HepG2 (cell line): ENCODE data around the gene PPP2R5B. TPM values are rescaled to one million over a fixed set of nuclear protein-coding genes. Genes with fewer than 3 reads are reported as not detected.
A peak's percentile ranks its signal among the peaks of the same experiment; 100 is the strongest.

ENCODE experiments used
- ELF3 ChIP-seq: IDR thresholded peaks from 2 replicates; pipeline ENCODE4 v1.6.1; 2016; ENCODE audit warnings: missing genetic modification reagents, missing compliant biosample characterization
- FIP1L1 ChIP-seq: fragments of 200-400 bp; formaldehyde crosslinking; IDR thresholded peaks from 2 replicates; pipeline ENCODE4 v1.6.1; 2018; ENCODE audit warnings: low read depth, mild to moderate bottlenecking, low read length, moderate library complexity, borderline replicate concordance; ENCODE audit not compliant: insufficient read depth
- JDP2 ChIP-seq: sonication (generic); formaldehyde crosslinking; IDR thresholded peaks from 2 replicates; pipeline ENCODE4 v1.8.1; 2022; ENCODE audit warnings: missing genetic modification reagents, borderline replicate concordance
- KDM6A ChIP-seq: IDR thresholded peaks from 2 replicates; pipeline ENCODE4 v1.6.1; 2016; ENCODE audit warnings: low read depth
- KMT2B ChIP-seq: IDR thresholded peaks from 2 replicates; pipeline ENCODE4 v1.6.1; 2016; ENCODE audit warnings: missing genetic modification reagents, missing compliant biosample characterization
- NR2C2 ChIP-seq: sonication (generic); formaldehyde crosslinking; IDR thresholded peaks from 2 replicates; pipeline ENCODE4 v1.4.0; 2020; ENCODE audit warnings: missing genetic modification reagents, mild to moderate bottlenecking, moderate library complexity, borderline replicate concordance
- RARG ChIP-seq: sonication (generic); formaldehyde crosslinking; IDR thresholded peaks from 2 replicates; pipeline ENCODE4 v1.4.0; 2020; ENCODE audit warnings: low read depth, mild to moderate bottlenecking, missing genetic modification reagents
- WIZ ChIP-seq: sonication (generic); formaldehyde crosslinking; IDR thresholded peaks from 2 replicates; pipeline ENCODE4 v1.5.1; 2020; ENCODE audit warnings: mild to moderate bottlenecking, missing genetic modification reagents
- ZC3H4 ChIP-seq: sonication (generic); formaldehyde crosslinking; IDR thresholded peaks from 2 replicates; pipeline ENCODE4 v1.4.0; 2020; ENCODE audit warnings: missing genetic modification reagents, borderline replicate concordance
- ZNF589 ChIP-seq: sonication (generic); formaldehyde crosslinking; conservative IDR thresholded peaks from 2 replicates; pipeline ENCODE4 v1.8.0; 2022; ENCODE audit warnings: mild to moderate bottlenecking, moderate library complexity, missing genetic modification reagents
- ZNF670 ChIP-seq: sonication (generic); formaldehyde crosslinking; IDR thresholded peaks from 2 replicates; pipeline ENCODE4 v1.8.0; 2022; ENCODE audit warnings: mild to moderate bottlenecking, missing genetic modification reagents, borderline replicate concordance
- ZNF879 ChIP-seq: sonication (generic); formaldehyde crosslinking; IDR thresholded peaks from 2 replicates; pipeline ENCODE4 v1.8.1; 2023; ENCODE audit warnings: missing genetic modification reagents
- polyA plus RNA-seq, 8 experiments: library from polyadenylated mRNA; depleted of rRNA in 3 of 8; stranded (reverse) in 7 of 8; unstranded in 1 of 8; fragments of >200 nt; fragmentation: Illumina TruSeq in 4 of 8; extraction: Trizol in 4 of 8; gene quantifications; 2 replicates each; pipeline versions ENCODE4 v1.2.1 to v1.2.3, GENCODE V29; 2011 to 2016; ENCODE audit warnings: low read depth in 4 of 8, missing spikeins in 1 of 8, mixed read lengths in 1 of 8; ENCODE audit not compliant: insufficient read depth in 1 of 8
- total RNA-seq, 5 experiments: library from RNA; depleted of rRNA; stranded (reverse); fragments of >200 nt; fragmentation: Illumina TruSeq; extraction: Trizol; gene quantifications; 2 replicates each; pipeline ENCODE4 v1.2.3, GENCODE V29; 2016; ENCODE audit warnings: low read depth in 1 of 5
- TF ChIP-seq, protein P1 (sequence below): sonication (generic); formaldehyde crosslinking; IDR thresholded peaks from 2 replicates; pipeline ENCODE4 v1.4.0; 2020; ENCODE audit warnings: missing genetic modification reagents
- TF ChIP-seq, protein P2 (sequence below): sonication (generic); formaldehyde crosslinking; IDR thresholded peaks from 2 replicates; pipeline ENCODE4 v1.4.0; 2020; ENCODE audit warnings: missing genetic modification reagents, borderline replicate concordance
- TF ChIP-seq, protein P3 (sequence below): IDR thresholded peaks from 2 replicates; pipeline ENCODE4 v1.6.1; 2016; ENCODE audit warnings: missing compliant biosample characterization, missing genetic modification reagents, borderline replicate concordance
- TF ChIP-seq, protein P4 (sequence below): sonication (generic); formaldehyde crosslinking; IDR thresholded peaks from 2 replicates; pipeline ENCODE4 v1.5.0; 2020; ENCODE audit warnings: missing genetic modification reagents
- TF ChIP-seq, protein P5 (sequence below): IDR thresholded peaks from 2 replicates; pipeline ENCODE4 v1.6.1; 2016; ENCODE audit warnings: missing biosample characterization, missing genetic modification reagents, low read depth
- TF ChIP-seq, protein P6 (sequence below): IDR thresholded peaks from 2 replicates; pipeline ENCODE4 v1.6.1; 2012; ENCODE audit warnings: low read depth, low read length, improper control_type of control experiment

The PPP2R5B gene
- total and polyA plus RNA-seq, 2 of the 13 experiments (the other 11 are each of a cell fraction or from before 2014, with no cell fraction given): 2.3 to 8.3 TPM

DNA sequence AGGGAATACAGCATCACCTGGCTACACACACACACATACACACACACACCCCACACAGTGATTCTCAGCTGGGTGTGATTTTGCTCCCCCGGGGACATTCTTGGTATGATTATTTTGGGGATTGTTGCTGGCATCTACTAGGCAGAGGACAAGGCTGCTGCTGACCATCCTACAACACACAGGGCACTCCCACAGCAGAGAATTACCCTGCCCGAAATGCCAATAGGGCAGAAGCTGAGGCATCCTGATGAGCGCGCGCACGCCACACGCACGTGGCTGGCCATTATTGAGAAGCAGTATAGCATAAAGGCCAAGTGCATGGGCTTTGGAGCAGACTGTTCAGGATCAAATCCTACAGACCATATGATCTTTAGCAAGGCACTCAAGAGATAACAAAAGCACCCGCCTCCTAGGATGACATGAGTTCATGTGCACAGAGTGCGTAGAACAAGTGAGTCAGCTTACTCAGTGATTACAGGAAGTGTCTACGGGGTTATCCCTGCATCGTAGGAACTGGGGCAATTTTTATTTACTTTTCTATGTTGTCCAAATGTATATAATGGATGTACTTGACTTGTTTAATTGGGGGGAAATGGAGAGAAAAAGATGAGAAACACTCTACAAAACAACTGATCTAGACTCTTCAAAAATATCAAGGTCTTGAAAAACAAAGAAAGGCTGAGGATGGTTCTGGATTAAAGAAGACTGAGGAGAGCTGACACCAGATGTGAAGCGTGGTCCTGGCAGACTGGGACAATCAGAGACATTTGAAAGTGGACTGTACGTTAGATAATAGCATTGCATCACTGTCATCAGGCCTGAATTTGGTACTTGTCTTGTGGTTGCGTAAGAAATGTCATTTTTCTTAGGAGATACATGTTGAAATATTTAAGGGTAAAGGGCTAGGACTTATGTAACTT lies 38.9 kb upstream of the PPP2R5B start (continued):
- TF ChIP-seq, protein P1, sequence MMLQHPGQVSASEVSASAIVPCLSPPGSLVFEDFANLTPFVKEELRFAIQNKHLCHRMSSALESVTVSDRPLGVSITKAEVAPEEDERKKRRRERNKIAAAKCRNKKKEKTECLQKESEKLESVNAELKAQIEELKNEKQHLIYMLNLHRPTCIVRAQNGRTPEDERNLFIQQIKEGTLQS: no peak; the same call in 1 of the 2 replicates
- TF ChIP-seq, protein P2, sequence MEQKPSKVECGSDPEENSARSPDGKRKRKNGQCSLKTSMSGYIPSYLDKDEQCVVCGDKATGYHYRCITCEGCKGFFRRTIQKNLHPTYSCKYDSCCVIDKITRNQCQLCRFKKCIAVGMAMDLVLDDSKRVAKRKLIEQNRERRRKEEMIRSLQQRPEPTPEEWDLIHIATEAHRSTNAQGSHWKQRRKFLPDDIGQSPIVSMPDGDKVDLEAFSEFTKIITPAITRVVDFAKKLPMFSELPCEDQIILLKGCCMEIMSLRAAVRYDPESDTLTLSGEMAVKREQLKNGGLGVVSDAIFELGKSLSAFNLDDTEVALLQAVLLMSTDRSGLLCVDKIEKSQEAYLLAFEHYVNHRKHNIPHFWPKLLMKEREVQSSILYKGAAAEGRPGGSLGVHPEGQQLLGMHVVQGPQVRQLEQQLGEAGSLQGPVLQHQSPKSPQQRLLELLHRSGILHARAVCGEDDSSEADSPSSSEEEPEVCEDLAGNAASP: peak; percentile 65; the same call in 1 of the 2 replicates
- no peak for TF ChIP-seq ZNF670 (CRISPR knock-in tag)
- TF ChIP-seq, protein P3, sequence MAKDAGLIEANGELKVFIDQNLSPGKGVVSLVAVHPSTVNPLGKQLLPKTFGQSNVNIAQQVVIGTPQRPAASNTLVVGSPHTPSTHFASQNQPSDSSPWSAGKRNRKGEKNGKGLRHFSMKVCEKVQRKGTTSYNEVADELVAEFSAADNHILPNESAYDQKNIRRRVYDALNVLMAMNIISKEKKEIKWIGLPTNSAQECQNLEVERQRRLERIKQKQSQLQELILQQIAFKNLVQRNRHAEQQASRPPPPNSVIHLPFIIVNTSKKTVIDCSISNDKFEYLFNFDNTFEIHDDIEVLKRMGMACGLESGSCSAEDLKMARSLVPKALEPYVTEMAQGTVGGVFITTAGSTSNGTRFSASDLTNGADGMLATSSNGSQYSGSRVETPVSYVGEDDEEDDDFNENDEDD: no peak
- peak; percentile 16; the same call in 1 of the 2 replicates for TF ChIP-seq NR2C2 (CRISPR knock-in tag)
- no peak; the same call in 1 of the 2 replicates for TF ChIP-seq KMT2B (CRISPR knock-in tag)
- TF ChIP-seq, protein P4, sequence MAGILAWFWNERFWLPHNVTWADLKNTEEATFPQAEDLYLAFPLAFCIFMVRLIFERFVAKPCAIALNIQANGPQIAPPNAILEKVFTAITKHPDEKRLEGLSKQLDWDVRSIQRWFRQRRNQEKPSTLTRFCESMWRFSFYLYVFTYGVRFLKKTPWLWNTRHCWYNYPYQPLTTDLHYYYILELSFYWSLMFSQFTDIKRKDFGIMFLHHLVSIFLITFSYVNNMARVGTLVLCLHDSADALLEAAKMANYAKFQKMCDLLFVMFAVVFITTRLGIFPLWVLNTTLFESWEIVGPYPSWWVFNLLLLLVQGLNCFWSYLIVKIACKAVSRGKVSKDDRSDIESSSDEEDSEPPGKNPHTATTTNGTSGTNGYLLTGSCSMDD (CRISPR knock-in tag): no peak
- no peak for TF ChIP-seq ZNF589 (CRISPR knock-in tag)
- no peak for TF ChIP-seq RARG (CRISPR knock-in tag)
- no peak for TF ChIP-seq KDM6A (CRISPR knock-in tag)
- TF ChIP-seq JDP2: no peak
- TF ChIP-seq ELF3 (CRISPR knock-in tag): peak; percentile 81
- TF ChIP-seq FIP1L1: no peak
- TF ChIP-seq ZC3H4: no peak
- TF ChIP-seq WIZ (CRISPR knock-in tag): no peak
- TF ChIP-seq, protein P5, sequence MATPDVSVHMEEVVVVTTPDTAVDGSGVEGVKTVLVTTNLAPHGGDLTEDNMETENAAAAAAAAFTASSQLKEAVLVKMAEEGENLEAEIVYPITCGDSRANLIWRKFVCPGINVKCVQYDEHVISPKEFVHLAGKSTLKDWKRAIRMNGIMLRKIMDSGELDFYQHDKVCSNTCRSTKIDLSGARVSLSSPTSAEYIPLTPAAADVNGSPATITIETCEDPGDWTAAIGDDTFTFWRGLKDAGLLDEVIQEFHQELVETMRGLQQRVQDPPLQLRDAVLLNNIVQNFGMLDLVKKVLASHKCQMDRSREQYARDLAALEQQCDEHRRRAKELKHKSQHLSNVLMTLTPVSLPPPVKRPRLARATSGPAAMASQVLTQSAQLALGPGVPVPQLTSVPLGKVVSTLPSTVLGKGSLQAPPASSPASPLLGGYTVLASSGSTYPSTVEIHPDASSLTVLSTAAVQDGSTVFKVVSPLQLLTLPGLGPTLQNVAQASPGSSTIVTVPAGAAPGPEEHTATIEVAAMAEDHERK (CRISPR knock-in tag): no peak
- no peak for TF ChIP-seq ZNF879 (CRISPR knock-in tag)
- TF ChIP-seq, protein P6, sequence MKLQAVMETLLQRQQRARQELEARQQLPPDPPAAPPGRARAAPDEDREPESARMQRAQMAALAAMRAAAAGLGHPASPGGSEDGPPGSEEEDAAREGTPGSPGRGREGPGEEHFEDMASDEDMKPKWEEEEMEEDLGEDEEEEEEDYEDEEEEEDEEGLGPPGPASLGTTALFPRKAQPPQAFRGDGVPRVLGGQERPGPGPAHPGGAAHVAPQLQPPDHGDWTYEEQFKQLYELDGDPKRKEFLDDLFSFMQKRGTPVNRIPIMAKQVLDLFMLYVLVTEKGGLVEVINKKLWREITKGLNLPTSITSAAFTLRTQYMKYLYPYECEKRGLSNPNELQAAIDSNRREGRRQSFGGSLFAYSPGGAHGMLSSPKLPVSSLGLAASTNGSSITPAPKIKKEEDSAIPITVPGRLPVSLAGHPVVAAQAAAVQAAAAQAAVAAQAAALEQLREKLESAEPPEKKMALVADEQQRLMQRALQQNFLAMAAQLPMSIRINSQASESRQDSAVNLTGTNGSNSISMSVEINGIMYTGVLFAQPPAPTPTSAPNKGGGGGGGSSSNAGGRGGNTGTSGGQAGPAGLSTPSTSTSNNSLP: no peak
